ENCODE data around the gene IRGC. TPM values are rescaled to one million over a fixed set of nuclear protein-coding genes. Genes with fewer than 3 reads are reported as not detected.
A peak's percentile ranks its signal among the peaks of the same experiment; 100 is the strongest.

Gene IRGC
- total RNA-seq: not detected
- not detected for polyA plus RNA-seq
- long read RNA-seq, donor 1: 0 reads
- long read RNA-seq, donor 2: 0 reads
- long read RNA-seq, donor 3: 0 reads

GRCh38 chr19:43715776-43716175 lies at the start of gene IRGC:
TSS of gene IRGC (plus strand) at chr19:43716076. CDS start at chr19:43718559, 2,483 bp downstream.
- Histone ChIP-seq H3K4me3 (no peak within 1 kb of the TSS), H3K36me3 (no peaks in the 10 kb centered on the region), H3K9me3 (no peaks in the 10 kb centered on the region), H3K4me1 (ENCODE audit: insufficient read depth) (no peaks in the 10 kb centered on the region), H3K27me3 (no peaks in the 10 kb centered on the region), H3K27ac (no peak within 1 kb of the TSS)
- intact Hi-C loops (cut with DNase I): no loop called here
- DNase-seq: no peak
- TF ChIP-seq POLR2A (IDR thresholded peaks at IDR 0.05) (no peak), EP300 (IDR thresholded peaks at IDR 0.05) (no peak), CTCF (IDR thresholded peaks at IDR 0.05) (no peak)
- WGBS, 3 donors: 41 to 57% (median 41%) methylated on average over 4 of the region's 4 CpGs

GRCh38 chr19:43667126-43667875 lies 48.6 kb upstream of the IRGC start:
- DNase-seq: peak; percentile 32 to 60 (median 58)
- 55 to 60% (median 58%) methylated on average over 26 of the region's 26 CpGs for WGBS, 3 donors
- TF ChIP-seq EP300 (IDR thresholded peaks at IDR 0.05) (no peak), POLR2A (IDR thresholded peaks at IDR 0.05) (no peak), CTCF (IDR thresholded peaks at IDR 0.05) (no peak)
- intact Hi-C loops (cut with DNase I): no loop called here
- H3K27me3 ChIP-seq: no peaks in the 10 kb centered on the region
- H3K9me3 ChIP-seq: no peaks in the 10 kb centered on the region
- H3K4me1 ChIP-seq (ENCODE audit: insufficient read depth): peaks cover 8% of the 10 kb centered on the region
- peak overlapping the region; percentile 39 for H3K4me3 ChIP-seq
- no peaks in the 10 kb centered on the region for H3K36me3 ChIP-seq
- H3K27ac ChIP-seq: no peak overlapping the region

- H3K27ac ChIP-seq: peak overlapping the region in 1 of 2 donors; percentile 84
These were observed 47.9 kb upstream of the IRGC start for GRCh38 chr19:43667876-43668405.

More at GRCh38 chr19:43667876-43668405, 47.9 kb upstream of the IRGC start:
- DNase-seq: peak in 2 of 5 donors; percentile 99
- Histone ChIP-seq H3K9me3 (no peaks in the 10 kb centered on the region), H3K27me3 (no peaks in the 10 kb centered on the region), H3K36me3 (no peaks in the 10 kb centered on the region), H3K4me1 (ENCODE audit: insufficient read depth) (peaks cover 8% of the 10 kb centered on the region), H3K4me3 (peak overlapping the region; percentile 39)
- intact Hi-C loops (cut with DNase I): no loop called here
- TF ChIP-seq POLR2A (IDR thresholded peaks at IDR 0.05) (no peak), CTCF (IDR thresholded peaks at IDR 0.05) (no peak), EP300 (IDR thresholded peaks at IDR 0.05) (no peak)
- 6 to 11% (median 10%) methylated on average over 29 of the region's 29 CpGs for WGBS, 3 donors

All from ovary (tissue), 10 donors.